ENCODE data around the gene UBE2G2.

DNA sequence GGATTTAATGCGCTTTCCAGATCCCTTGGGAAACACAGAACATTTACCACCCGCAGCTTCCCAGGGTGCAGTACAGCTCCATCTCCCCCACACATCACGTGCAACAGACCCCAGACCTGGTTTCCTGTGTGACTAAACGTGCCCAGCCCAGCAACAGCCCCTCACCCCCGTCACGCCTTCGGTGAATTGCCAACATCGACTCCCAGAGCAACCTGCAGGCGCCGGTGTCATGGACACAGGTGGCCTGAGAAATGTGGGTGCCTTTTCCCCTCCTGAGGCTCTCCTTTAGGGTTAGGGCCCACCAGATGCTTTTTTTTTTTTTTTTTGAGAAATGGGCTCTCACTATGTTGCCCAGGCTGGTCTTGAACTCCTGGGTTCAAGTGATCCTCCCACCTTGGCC lies 40.5 kb upstream of the UBE2G2 start:
- TF ChIP-seq, protein P1, sequence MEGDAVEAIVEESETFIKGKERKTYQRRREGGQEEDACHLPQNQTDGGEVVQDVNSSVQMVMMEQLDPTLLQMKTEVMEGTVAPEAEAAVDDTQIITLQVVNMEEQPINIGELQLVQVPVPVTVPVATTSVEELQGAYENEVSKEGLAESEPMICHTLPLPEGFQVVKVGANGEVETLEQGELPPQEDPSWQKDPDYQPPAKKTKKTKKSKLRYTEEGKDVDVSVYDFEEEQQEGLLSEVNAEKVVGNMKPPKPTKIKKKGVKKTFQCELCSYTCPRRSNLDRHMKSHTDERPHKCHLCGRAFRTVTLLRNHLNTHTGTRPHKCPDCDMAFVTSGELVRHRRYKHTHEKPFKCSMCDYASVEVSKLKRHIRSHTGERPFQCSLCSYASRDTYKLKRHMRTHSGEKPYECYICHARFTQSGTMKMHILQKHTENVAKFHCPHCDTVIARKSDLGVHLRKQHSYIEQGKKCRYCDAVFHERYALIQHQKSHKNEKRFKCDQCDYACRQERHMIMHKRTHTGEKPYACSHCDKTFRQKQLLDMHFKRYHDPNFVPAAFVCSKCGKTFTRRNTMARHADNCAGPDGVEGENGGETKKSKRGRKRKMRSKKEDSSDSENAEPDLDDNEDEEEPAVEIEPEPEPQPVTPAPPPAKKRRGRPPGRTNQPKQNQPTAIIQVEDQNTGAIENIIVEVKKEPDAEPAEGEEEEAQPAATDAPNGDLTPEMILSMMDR (IDR thresholded peaks at IDR 0.05 in 8 of 11, conservative IDR thresholded peaks at IDR 0.05 in 3 of 11) = no peak
- TF ChIP-seq POLR2AphosphoS5 (IDR thresholded peaks at IDR 0.05) (no peak), POLR2A (IDR thresholded peaks at IDR 0.05) (no peak)

Data from spleen (tissue), 7 donors.